C4-2B (cell line): ENCODE results near the gene COPB2.

Experiments
- CTCF ChIP-seq: fragments of 450-650 bp; conservative IDR thresholded peaks from 2 replicates; pipeline ENCODE4 v1.5.1; 2017; ENCODE audit warnings: mild to moderate bottlenecking
- ZFX ChIP-seq: fragments of 450-650 bp; IDR thresholded peaks from 2 replicates; pipeline ENCODE4 v1.6.1; 2017

- TF ChIP-seq CTCF = no peak
- TF ChIP-seq ZFX = no peak
Measured at GRCh38 chr3:139396707-139397106, 7.3 kb upstream of the COPB2 start.
